GM23248 (cell line): ENCODE measurements around the gene GSDMA. TPM values are rescaled to one million over a fixed set of nuclear protein-coding genes. Genes with fewer than 3 reads are reported as not detected.

ENCODE experiments used
- DNase-seq: peaks from one replicate; pipeline ENCODE4 v3.0.0-alpha.2; 2015
- H2AFZ ChIP-seq: fragments of 200-600 bp; sonication (generic); 2 replicates; pipeline ENCODE4 v1.6.1; 2016; ENCODE audit warnings: antibody characterized with exemption
- H3F3A ChIP-seq: fragments of 200-600 bp; sonication (generic); 2 replicates; pipeline ENCODE4 v1.6.1; 2016; ENCODE audit warnings: mild to moderate bottlenecking, antibody characterized with exemption, mixed run types; ENCODE audit not compliant: insufficient read depth
- H3K27ac ChIP-seq: fragments of 200-600 bp; sonication (generic); 2 replicates; pipeline ENCODE4 v1.5.1; 2016; ENCODE audit warnings: mild to moderate bottlenecking
- H3K27me3 ChIP-seq: fragments of 200-600 bp; sonication (generic); replicated peaks from 2 replicates; pipeline ENCODE4 v1.6.1; 2016; ENCODE audit warnings: mild to moderate bottlenecking; ENCODE audit not compliant: insufficient read depth
- H3K36me3 ChIP-seq: fragments of 200-600 bp; sonication (generic); 2 replicates; pipeline ENCODE4 v1.6.1; 2016; ENCODE audit warnings: low read depth, mild to moderate bottlenecking
- H3K4me1 ChIP-seq: fragments of 200-600 bp; sonication (generic); 2 replicates; pipeline ENCODE4 v1.6.1; 2016; ENCODE audit warnings: mild to moderate bottlenecking; ENCODE audit not compliant: insufficient read depth
- H3K4me2 ChIP-seq: fragments of 200-600 bp; sonication (generic); one replicate; pipeline ENCODE4 v1.6.1; 2016; ENCODE audit warnings: mild to moderate bottlenecking; ENCODE audit not compliant: unreplicated experiment
- H3K4me3 ChIP-seq: fragments of 200-600 bp; sonication (generic); 2 replicates; pipeline ENCODE4 v1.5.1; 2016; ENCODE audit warnings: mild to moderate bottlenecking
- H3K79me2 ChIP-seq: fragments of 200-600 bp; sonication (generic); 2 replicates; pipeline ENCODE4 v1.6.1; 2016; ENCODE audit warnings: mild to moderate bottlenecking; ENCODE audit not compliant: insufficient read depth
- H3K9ac ChIP-seq: fragments of 200-600 bp; sonication (generic); 2 replicates; pipeline ENCODE4 v1.6.1; 2016; ENCODE audit warnings: mild to moderate bottlenecking
- H3K9me2 ChIP-seq: fragments of 200-600 bp; sonication (generic); 2 replicates; pipeline ENCODE4 v1.6.1; 2016; ENCODE audit warnings: mixed run types, mild to moderate bottlenecking, moderate library complexity; ENCODE audit not compliant: insufficient read depth
- H3K9me3 ChIP-seq: fragments of 200-600 bp; sonication (generic); one replicate; pipeline ENCODE4 v1.6.1; 2017; ENCODE audit warnings: low read depth
- H4K20me1 ChIP-seq: fragments of 200-600 bp; sonication (generic); 2 replicates; pipeline ENCODE4 v1.6.0; 2016; ENCODE audit not compliant: insufficient read depth
- EZH2 ChIP-seq: fragments of 200-600 bp; sonication (generic); IDR thresholded peaks from 2 replicates; pipeline ENCODE4 v1.6.1; 2018; ENCODE audit warnings: antibody characterized with exemption, mild to moderate bottlenecking; ENCODE audit not compliant: insufficient read depth, poor library complexity, severe bottlenecking
- EZH2phosphoT487 ChIP-seq: fragments of 200-600 bp; sonication (generic); IDR thresholded peaks from 2 replicates; pipeline ENCODE4 v1.6.1; 2018; ENCODE audit warnings: antibody characterized with exemption, moderate library complexity, mild to moderate bottlenecking, low read depth; ENCODE audit not compliant: insufficient read depth
- WGBS, 2 experiments: methylation state at CpG; one replicate each; pipeline ENCODE4 v1.1.6; 2015 to 2017; ENCODE audit warnings: low lambda C conversion rate in 2 of 2, low coverage in 1 of 2; ENCODE audit errors: missing lambda C conversion rate in 2 of 2; 5-methylcytosine and 5-hydroxymethylcytosine counted together
- in situ Hi-C: fragments of 300-500 bp; cut with MboI; formaldehyde crosslinking; loops from 2 replicates; pipeline ENCODE4 v1.15.0; 2020
- polyA plus RNA-seq: library from polyadenylated mRNA; unstranded; fragments of >200 nt; fragmentation: Nextera tagmentation; extraction: Ambion mirVana; gene quantifications from 2 replicates; pipeline ENCODE4 v1.2.1, GENCODE V29; 2016
- total RNA-seq: library from RNA; depleted of rRNA; stranded (reverse); fragments of >200 nt; shearing (Covaris generic); gene quantifications from 2 replicates; pipeline ENCODE4 v1.2.3, GENCODE V29; 2014

GSDMA gene
- total and polyA plus RNA-seq, 2 experiments from 2014 or later: 0.21 TPM; not detected in 1

- TF ChIP-seq EZH2 (no peak), EZH2phosphoT487 (no peak)
- H3K4me1 ChIP-seq: peaks cover 20% of the 10 kb centered on the region
- H2AFZ ChIP-seq: no peak overlapping the region
- in situ Hi-C loops: no loop called here
- peak; percentile 47 for DNase-seq
- H3K27me3 ChIP-seq: no peaks in the 10 kb centered on the region
- no peaks in the 10 kb centered on the region for H4K20me1 ChIP-seq
- H3K27ac ChIP-seq: peak overlapping the region; percentile 88; the same call in 1 of the 2 replicates
- no peak overlapping the region for H3K9ac ChIP-seq
- no peaks in the 10 kb centered on the region for H3K36me3 ChIP-seq
- no peaks in the 10 kb centered on the region for H3K9me3 ChIP-seq
- no peak overlapping the region for H3K4me3 ChIP-seq
- H3K4me2 ChIP-seq: peak overlapping the region; percentile 83
- 73 to 85% methylated on average over 3 of the region's 3 CpGs for WGBS, 2 experiments
- no peaks in the 10 kb centered on the region for H3K79me2 ChIP-seq
- H3F3A ChIP-seq: peaks cover 20% of the 10 kb centered on the region
- no peaks in the 10 kb centered on the region for H3K9me2 ChIP-seq
Observed at GRCh38 chr17:39939106-39939505, 23.7 kb upstream of the GSDMA start.

GRCh38 chr17:39939588-39940419, 23.0 kb upstream of the GSDMA start:
- H3K27me3 ChIP-seq: no peaks in the 10 kb centered on the region
- H3F3A ChIP-seq: peaks cover 20% of the 10 kb centered on the region
- 8 to 19% methylated on average over 6 of the region's 6 CpGs for WGBS, 2 experiments
- peak; percentile 93 for DNase-seq
- no peaks in the 10 kb centered on the region for H3K9me2 ChIP-seq
- H3K79me2 ChIP-seq: no peaks in the 10 kb centered on the region
- in situ Hi-C loops: no loop called here
- H3K4me3 ChIP-seq: peak overlapping the region; percentile 28; the same call in 1 of the 2 replicates
- peak overlapping the region; percentile 83 for H3K4me2 ChIP-seq
- peak overlapping the region; percentile 59 for H2AFZ ChIP-seq
- TF ChIP-seq EZH2: no peak
- TF ChIP-seq EZH2phosphoT487: no peak
- no peaks in the 10 kb centered on the region for H3K36me3 ChIP-seq
- peak overlapping the region; percentile 72 for H3K9ac ChIP-seq
- H3K27ac ChIP-seq: peak overlapping the region; percentile 88
- H3K4me1 ChIP-seq: peaks cover 20% of the 10 kb centered on the region
- no peaks in the 10 kb centered on the region for H4K20me1 ChIP-seq
- H3K9me3 ChIP-seq: no peaks in the 10 kb centered on the region

DNA sequence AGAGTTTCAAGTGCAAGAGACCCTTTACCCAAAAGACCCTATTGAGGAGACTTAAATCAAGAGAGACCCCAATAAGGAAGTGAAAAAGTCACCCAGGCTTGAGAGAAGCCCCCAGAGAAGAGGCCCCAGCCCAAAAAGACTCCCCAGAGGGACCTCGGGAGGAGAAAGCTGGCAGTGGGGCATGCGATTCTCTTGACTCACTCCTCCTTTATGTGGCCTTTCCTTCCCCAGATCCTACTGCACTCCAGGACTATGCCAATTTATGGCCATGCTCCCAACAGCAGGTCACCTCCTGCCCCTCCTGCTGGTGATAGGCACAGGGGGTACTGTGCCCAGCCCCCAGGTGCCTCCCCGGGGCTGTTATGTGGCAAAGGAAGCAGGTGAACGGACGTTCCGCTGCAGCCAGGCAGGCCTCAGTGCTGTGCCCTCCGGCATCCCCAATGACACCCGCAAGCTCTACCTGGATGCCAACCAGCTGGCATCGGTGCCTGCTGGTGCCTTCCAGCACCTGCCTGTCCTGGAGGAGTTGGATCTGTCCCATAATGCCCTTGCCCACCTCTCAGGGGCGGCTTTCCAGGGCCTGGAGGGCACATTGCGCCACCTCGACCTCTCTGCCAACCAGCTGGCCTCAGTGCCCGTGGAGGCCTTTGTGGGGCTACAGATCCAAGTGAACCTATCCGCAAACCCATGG, 19.0 kb upstream of the GSDMA start:
- Histone ChIP-seq H3K27ac (no peak overlapping the region), H3F3A (peaks cover 16% of the 10 kb centered on the region), H3K9me3 (no peaks in the 10 kb centered on the region), H3K9me2 (no peaks in the 10 kb centered on the region), H3K9ac (no peak overlapping the region), H3K79me2 (no peaks in the 10 kb centered on the region), H4K20me1 (no peaks in the 10 kb centered on the region), H3K4me2 (no peak overlapping the region), H3K27me3 (no peaks in the 10 kb centered on the region), H3K4me3 (no peak overlapping the region), H3K4me1 (peaks cover 13% of the 10 kb centered on the region), H2AFZ (no peak overlapping the region), H3K36me3 (no peaks in the 10 kb centered on the region)
- 77 to 87% methylated on average over 13 to 14 of the region's 14 CpGs for whole genome bisulfite sequencing, 2 experiments
- in situ Hi-C loops: no loop called here
- DNase-seq: no peak
- TF ChIP-seq EZH2phosphoT487: no peak
- no peak for TF ChIP-seq EZH2

- Histone ChIP-seq H3K9me3 (no peaks in the 10 kb centered on the region), H4K20me1 (no peaks in the 10 kb centered on the region), H2AFZ (no peak overlapping the region), H3K27ac (no peak overlapping the region), H3K4me2 (no peak overlapping the region), H3K9me2 (no peaks in the 10 kb centered on the region), H3K79me2 (no peaks in the 10 kb centered on the region), H3K27me3 (no peaks in the 10 kb centered on the region), H3K9ac (no peak overlapping the region), H3K36me3 (no peaks in the 10 kb centered on the region), H3F3A (peaks cover 11% of the 10 kb centered on the region), H3K4me3 (no peak overlapping the region), H3K4me1 (peaks cover 8% of the 10 kb centered on the region)
- in situ Hi-C loops: no loop called here
- TF ChIP-seq EZH2 (no peak), EZH2phosphoT487 (no peak)
- DNase-seq: no peak
- 65 to 77% methylated on average over 11 to 16 of the region's 16 CpGs for WGBS, 2 experiments
Observed at GRCh38 chr17:39944393-39944711, 18.5 kb upstream of the GSDMA start.
